Measurements from ENCODE around the gene BFSP1.
A peak's percentile ranks its signal among the peaks of the same experiment; 100 is the strongest.

The BFSP1 gene

GRCh38 chr20:17495826-17496225, 35.4 kb downstream of the BFSP1 start:
- DNase-seq (ENCODE audit: low spot score) = no peak

GRCh38 chr20:17494201-17494600, 37.0 kb downstream of the BFSP1 start:
- no peak for DNase-seq (ENCODE audit: low spot score)

DNA sequence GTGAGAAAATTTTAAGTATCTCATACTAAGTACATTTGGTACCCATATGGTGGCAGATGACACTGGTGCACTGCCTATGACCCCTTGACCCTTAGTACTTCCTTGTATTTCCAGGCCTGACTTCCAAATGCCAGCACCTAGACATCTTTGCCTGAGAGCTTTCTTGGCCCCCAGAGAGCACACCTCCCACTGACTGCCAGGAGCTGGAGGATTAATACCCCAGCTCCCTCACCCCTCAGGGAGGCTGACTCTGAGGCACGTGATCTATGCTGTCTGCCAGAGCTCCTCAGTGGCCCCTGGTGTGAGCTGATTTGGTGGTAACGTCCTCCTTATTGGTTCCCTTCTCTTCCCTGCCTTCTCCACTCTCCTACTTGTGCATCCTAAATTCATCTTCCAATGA, 38.0 kb downstream of the BFSP1 start:
- DNase-seq (ENCODE audit: low spot score) = no peak

DNA sequence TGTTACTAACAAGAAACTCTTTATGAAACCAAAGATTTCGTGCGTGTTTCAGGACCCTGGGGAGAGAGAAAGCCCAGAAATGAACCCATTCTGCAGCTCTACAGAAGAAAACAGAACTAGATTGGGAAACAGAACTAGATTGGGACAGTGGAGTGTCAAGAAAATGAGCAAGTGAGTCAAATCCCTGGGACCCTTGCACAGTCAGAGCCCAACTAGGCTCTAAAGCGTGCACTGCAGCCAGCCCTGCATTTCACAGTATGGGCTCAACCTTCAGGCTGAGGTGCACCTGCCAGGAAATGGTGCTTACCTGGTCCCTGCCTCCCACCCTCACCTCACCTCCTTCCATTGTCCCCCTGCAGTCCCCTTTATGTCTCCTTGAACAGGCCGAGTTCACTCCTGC, 39.7 kb downstream of the BFSP1 start:
- no peak for DNase-seq (ENCODE audit: low spot score)

- DNase-seq (ENCODE audit: low spot score) = no peak
These were observed 40.1 kb downstream of the BFSP1 start for GRCh38 chr20:17491041-17491440.

DNA sequence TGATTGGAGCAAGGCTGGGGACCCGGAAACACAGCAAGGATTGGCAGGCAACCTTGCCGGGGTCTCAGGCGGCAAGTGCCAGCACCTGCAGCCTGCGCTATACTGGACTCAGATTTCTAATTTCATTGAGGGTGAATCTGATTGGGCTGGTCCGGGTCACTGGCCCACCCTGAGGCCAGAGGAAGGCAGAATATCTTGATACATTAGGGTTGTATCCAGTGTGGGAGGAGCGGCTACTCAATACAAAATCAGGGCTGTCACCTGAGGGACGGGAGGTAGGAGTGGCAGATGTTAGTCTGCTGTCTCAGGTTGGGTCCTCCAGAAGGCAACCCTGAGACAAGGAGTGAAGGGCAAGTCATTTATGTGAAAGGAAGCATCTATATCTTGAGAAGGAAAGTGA, 40.7 kb downstream of the BFSP1 start:
- no peak for DNase-seq (ENCODE audit: low spot score)

GRCh38 chr20:17488916-17489600, 42.1 kb downstream of the BFSP1 start:
- DNase-seq (ENCODE audit: low spot score) = no peak

GRCh38 chr20:17485017-17485416, 46.2 kb downstream of the BFSP1 start:
- peak; percentile 15 for DNase-seq (ENCODE audit: low spot score)

DNA sequence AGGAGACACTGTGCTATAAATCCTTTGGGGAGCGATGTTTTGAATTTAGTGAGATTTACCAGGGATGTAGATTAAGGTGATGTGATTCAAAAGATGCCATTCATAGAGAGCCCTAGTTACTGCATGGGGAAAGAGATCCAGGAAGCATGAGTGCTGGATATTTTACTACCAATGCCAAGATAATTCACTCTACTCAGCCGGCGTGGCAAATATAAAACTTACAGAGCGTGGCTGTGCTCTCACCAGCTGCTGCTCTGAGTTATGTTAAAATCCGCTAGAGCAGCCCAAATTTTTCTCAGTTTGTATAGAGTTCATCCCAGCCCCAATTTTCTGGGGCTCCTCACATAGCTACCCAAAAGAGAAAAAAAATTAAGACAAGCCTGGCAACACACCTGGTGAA, 48.6 kb downstream of the BFSP1 start:
- no peak for DNase-seq (ENCODE audit: low spot score)

DNA sequence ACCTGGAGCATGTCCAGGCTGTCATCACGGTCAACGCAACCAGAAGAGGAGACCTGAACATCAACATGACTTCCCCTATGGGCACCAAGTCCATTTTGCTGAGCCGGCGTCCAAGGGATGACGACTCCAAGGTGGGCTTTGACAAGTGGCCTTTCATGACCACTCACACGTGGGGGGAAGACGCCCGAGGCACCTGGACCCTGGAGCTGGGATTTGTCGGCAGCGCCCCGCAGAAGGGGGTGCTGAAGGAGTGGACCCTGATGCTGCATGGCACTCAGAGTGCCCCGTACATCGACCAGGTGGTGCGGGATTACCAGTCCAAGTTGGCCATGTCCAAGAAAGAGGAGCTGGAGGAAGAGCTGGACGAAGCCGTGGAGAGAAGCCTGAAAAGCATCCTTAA, 49.5 kb downstream of the BFSP1 start:
- DNase-seq (ENCODE audit: low spot score) = no peak

DNA sequence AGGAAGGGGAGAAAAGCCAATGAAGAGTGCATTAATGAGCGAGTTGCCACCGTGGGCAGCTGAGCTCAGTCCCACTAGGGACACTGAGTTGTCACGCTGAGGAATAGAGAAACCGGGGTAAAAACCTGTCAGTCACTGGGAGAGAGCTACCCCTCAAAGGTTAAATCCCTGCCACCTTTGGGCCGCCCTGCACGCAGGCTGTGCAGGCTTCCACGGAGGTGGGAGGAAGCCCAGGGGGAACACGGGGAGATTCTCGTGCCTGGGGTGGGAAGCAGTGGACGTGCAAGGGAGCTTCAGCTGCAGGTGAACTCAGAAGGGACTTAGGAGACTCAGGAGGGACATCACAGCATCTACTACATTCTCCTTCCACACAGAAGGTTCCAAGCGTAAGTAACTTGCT, 50.5 kb downstream of the BFSP1 start:
- DNase-seq (ENCODE audit: low spot score) = no peak

GRCh38 chr20:17479063-17479657, 52.0 kb downstream of the BFSP1 start:
- no peak for DNase-seq (ENCODE audit: low spot score)

DNA sequence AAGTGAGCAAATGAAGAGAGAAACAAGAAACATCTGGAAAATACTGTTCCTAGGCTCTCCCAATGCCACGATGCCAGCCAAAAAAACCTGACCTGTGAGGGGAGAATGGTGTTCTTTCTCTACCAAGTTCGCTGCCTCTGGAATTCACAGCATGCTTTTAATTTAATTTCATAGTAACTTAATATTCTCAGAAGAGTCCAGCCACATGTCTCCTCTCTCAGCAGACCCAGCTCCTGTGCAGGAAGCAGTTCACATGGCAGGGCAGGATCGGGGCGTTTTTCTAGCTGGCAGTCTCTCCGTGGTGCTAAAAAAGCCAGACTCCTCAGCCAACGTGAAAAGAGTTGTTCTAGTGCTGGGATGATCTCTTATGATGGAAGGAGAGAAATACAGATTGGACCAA, 57.5 kb downstream of the BFSP1 start:
- no peak for DNase-seq (ENCODE audit: low spot score)

DNA sequence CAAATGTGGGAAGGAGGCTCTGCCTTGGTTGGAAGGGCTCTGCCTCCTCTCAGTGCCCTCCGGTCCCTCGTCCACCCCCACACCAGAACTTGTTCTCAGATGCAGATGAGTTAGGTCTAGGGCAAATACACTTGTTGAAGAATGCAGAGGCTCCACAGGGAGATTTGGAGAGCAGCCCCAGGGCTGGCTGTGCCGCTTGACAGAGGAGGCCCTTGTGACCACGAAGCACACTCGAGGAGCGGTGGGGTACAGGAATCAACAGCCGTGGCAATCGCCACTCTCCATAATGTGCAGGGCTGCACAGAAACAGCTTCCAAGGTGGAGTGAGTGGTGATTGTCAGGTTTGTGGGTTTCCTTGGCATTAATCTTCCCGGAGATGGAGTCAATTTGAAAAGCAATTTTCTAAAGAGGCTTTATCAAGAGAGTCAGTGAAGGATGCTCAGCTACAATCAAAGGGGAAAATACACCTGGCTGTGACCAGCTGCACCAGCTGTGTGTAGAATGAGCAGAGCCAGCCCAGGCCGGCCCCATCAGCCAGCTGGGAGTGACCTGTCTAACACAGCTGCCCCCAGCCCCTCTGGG, 59.5 kb downstream of the BFSP1 start:
- DNase-seq (ENCODE audit: low spot score) = no peak

GRCh38 chr20:17470973-17471372, 60.2 kb downstream of the BFSP1 start:
- DNase-seq (ENCODE audit: low spot score) = no peak

DNA sequence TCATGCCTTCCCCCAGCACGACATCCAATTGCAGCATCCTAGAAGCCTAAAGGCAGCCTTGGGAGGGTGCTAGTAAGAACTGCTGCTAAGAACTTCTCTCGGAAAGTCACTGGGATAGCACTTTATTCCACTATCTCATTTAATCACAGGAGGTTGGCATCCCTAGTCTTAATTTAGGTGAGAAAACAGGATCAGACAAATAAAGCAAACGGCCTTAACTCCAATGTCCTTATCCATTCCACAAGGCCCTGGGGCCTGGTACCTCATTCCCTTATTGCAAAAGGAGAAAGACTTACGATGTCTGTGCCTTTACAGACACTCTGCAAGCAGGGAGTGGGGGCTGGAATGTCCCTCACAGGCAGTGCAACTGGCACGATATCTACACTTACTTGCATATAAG, 60.7 kb downstream of the BFSP1 start:
- DNase-seq (ENCODE audit: low spot score) = no peak

DNA sequence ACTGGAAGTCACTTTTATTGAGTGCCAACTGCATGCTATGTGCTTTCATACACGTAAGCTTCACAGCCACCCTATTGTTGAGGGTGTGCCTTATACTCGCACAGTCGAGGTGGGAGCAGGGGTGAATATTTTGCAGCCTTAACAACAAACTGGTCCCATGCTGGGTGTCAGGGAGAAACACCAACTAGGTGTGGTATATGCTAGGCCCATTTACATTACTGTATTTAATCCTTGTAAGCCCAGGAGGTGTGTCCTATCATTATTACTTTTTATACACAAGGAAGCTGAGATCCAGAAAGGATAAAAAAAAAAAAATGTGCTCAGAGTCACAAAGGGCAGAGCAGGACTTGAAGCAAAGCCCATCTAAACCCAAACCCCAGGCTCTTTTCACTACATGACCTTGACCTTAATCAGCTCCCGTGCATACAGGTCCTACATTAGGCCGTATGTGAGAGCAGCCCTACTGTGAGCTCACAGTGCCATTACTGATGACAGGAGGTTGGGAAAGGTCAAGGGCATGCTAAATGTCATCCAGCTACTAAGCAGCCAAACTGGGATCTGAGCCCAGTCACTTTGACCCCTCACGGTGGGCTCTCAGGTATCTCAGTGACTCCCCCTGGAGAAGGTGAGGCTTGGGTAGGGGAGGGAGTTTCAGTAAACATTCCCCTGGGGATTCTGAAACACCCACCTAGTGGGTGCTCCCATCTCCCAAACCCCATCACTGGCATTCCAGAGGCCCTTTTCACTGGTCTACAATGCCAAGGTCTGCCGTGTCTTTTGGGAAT, 61.7 kb downstream of the BFSP1 start:
- DNase-seq (ENCODE audit: low spot score) = no peak

GRCh38 chr20:17468073-17468840, 62.9 kb downstream of the BFSP1 start:
- no peak for DNase-seq (ENCODE audit: low spot score)

DNA sequence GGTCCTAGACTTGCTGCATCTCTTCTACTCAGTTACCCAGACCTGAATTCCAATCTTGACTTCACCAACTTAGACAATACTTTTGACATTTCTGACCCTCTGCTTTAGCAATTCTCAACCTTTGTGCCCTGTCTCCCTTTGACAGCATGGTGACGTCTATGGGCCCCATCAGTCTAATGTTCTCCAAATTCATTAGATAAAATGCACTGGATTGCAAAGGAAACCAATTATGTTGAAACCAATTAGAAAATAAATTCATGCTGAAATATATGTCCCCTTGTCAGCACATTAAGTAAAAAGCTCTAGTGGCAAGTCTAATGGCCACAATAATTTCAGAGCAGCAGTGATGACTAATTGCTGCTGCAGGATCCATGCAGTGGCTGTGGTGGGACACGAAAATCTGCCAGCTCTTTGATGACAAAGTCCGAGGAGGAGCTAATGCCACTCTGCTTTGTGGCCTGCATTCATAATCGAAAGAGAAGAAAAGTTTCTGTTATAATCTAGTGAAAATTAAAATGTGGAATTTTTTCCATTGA, 64.0 kb downstream of the BFSP1 start:
- DNase-seq (ENCODE audit: low spot score) = no peak

- no peak for DNase-seq (ENCODE audit: low spot score)
These were observed 64.5 kb downstream of the BFSP1 start for GRCh38 chr20:17466641-17467040.

- no peak for DNase-seq (ENCODE audit: low spot score)
These were observed 65.9 kb downstream of the BFSP1 start for GRCh38 chr20:17465236-17465635.

DNA sequence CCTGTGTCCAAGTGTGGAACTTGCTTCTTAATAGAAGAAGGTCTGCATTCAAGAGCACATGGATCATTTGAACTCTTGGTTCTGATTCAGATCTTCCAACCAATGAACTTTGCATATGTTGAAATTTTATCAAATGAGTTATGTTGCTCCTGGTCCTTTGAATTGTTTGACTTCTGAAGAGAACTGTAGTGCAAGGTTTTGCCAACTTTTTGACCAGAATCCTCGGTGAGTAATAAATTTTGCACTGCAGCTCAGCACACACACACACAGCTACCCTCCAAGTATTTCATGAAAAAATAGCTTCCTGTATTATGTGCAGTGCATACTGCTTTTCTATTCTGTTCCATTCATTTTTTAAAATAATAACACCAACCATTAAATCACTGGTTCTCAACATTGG, 67.5 kb downstream of the BFSP1 start:
- no peak for DNase-seq (ENCODE audit: low spot score)
